Measurements from ENCODE around the gene MAPK11.

- TF ChIP-seq CTCF (IDR thresholded peaks at IDR 0.05; ENCODE audit: low read depth, low read length) (no peak), EZH2phosphoT487 (IDR thresholded peaks at IDR 0.05; ENCODE audit: low read depth) (no peak)
Measured at GRCh38 chr22:50283821-50284220, 13.6 kb upstream of the MAPK11 start.

Data from OCI-LY3 (cell line).